ENCODE data around the gene UPK3BL1. TPM values are rescaled to one million over a fixed set of nuclear protein-coding genes. Genes with fewer than 3 reads are reported as not detected.
"Not testable (repeated sequence)": the region's sequence is repeated elsewhere in the genome, so short reads cannot be mapped to it uniquely, and the experiment has no call there.

The UPK3BL1 gene
- total and polyA plus RNA-seq, 4 experiments from 2014 or later, result 20.1 to 46.3 (median 35.1) TPM

- H3K27ac Mint-ChIP-seq; H3K36me3 ChIP-seq (ENCODE audit: insufficient read depth, low read length); H3K4me1 ChIP-seq (ENCODE audit: insufficient read depth, low read length); H3K4me3 Mint-ChIP-seq; DNase-seq; CTCF ChIA-PET (ENCODE audit: partially characterized antibody); H3K27me3 ChIP-seq (ENCODE audit: insufficient read depth, low read length); POLR2A ChIA-PET (ENCODE audit: partially characterized antibody); intact Hi-C loops (cut with micrococcal nuclease); H3K36me3 Mint-ChIP-seq; H3K4me1 Mint-ChIP-seq; H3K9me3 Mint-ChIP-seq; H3K9me3 ChIP-seq (ENCODE audit: control insufficient read depth in 1 of 2, low read length in 2 of 2); H3K27ac ChIP-seq (ENCODE audit: low read depth, low read length); H3K27me3 Mint-ChIP-seq; H3K4me3 ChIP-seq (ENCODE audit: low read length in 2 of 2): not testable (repeated sequence)
These were observed 5.2 kb upstream of the UPK3BL1 start for GRCh38 chr7:102647813-102648212.

GRCh38 chr7:102643404-102643803 is 813 bp upstream of the UPK3BL1 start:
- H3K27me3 Mint-ChIP-seq; H3K4me3 ChIP-seq (ENCODE audit: low read length in 2 of 2); H3K27ac Mint-ChIP-seq; H3K27me3 ChIP-seq (ENCODE audit: insufficient read depth, low read length); H3K27ac ChIP-seq (ENCODE audit: low read depth, low read length); H3K9me3 Mint-ChIP-seq; H3K9me3 ChIP-seq (ENCODE audit: control insufficient read depth in 1 of 2, low read length in 2 of 2); H3K4me3 Mint-ChIP-seq; H3K4me1 ChIP-seq (ENCODE audit: insufficient read depth, low read length); CTCF ChIA-PET (ENCODE audit: partially characterized antibody); DNase-seq; H3K36me3 ChIP-seq (ENCODE audit: insufficient read depth, low read length); H3K36me3 Mint-ChIP-seq; POLR2A ChIA-PET (ENCODE audit: partially characterized antibody); intact Hi-C loops (cut with micrococcal nuclease); H3K4me1 Mint-ChIP-seq: not testable (repeated sequence)

GRCh38 chr7:102638848-102639247 is 3.7 kb downstream of the UPK3BL1 start:
- H3K4me3 ChIP-seq (ENCODE audit: low read length in 2 of 2); intact Hi-C loops (cut with micrococcal nuclease); H3K4me1 ChIP-seq (ENCODE audit: insufficient read depth, low read length); H3K36me3 Mint-ChIP-seq; H3K36me3 ChIP-seq (ENCODE audit: insufficient read depth, low read length); H3K4me1 Mint-ChIP-seq; H3K9me3 ChIP-seq (ENCODE audit: control insufficient read depth in 1 of 2, low read length in 2 of 2); H3K27ac Mint-ChIP-seq; POLR2A ChIA-PET (ENCODE audit: partially characterized antibody); DNase-seq; H3K27me3 Mint-ChIP-seq; H3K4me3 Mint-ChIP-seq; H3K9me3 Mint-ChIP-seq; H3K27ac ChIP-seq (ENCODE audit: low read depth, low read length); CTCF ChIA-PET (ENCODE audit: partially characterized antibody); H3K27me3 ChIP-seq (ENCODE audit: insufficient read depth, low read length): not testable (repeated sequence)

GRCh38 chr7:102636956-102637355 is 5.6 kb downstream of the UPK3BL1 start:
- H3K27me3 Mint-ChIP-seq; H3K27me3 ChIP-seq (ENCODE audit: insufficient read depth, low read length); H3K4me1 ChIP-seq (ENCODE audit: insufficient read depth, low read length); DNase-seq; H3K9me3 Mint-ChIP-seq; H3K4me1 Mint-ChIP-seq; H3K27ac Mint-ChIP-seq; CTCF ChIA-PET (ENCODE audit: partially characterized antibody); H3K4me3 Mint-ChIP-seq; H3K36me3 ChIP-seq (ENCODE audit: insufficient read depth, low read length); POLR2A ChIA-PET (ENCODE audit: partially characterized antibody); intact Hi-C loops (cut with micrococcal nuclease); H3K27ac ChIP-seq (ENCODE audit: low read depth, low read length); H3K9me3 ChIP-seq (ENCODE audit: control insufficient read depth in 1 of 2, low read length in 2 of 2); H3K4me3 ChIP-seq (ENCODE audit: low read length in 2 of 2); H3K36me3 Mint-ChIP-seq: not testable (repeated sequence)

GRCh38 chr7:102635354-102635753 is 7.2 kb downstream of the UPK3BL1 start:
- CTCF ChIA-PET (ENCODE audit: partially characterized antibody); H3K4me1 Mint-ChIP-seq: not testable (repeated sequence)

GRCh38 chr7:102634299-102634698 is 8.3 kb downstream of the UPK3BL1 start:
- H3K4me3 Mint-ChIP-seq; H3K36me3 Mint-ChIP-seq; POLR2A ChIA-PET (ENCODE audit: partially characterized antibody); H3K36me3 ChIP-seq (ENCODE audit: insufficient read depth, low read length); H3K9me3 Mint-ChIP-seq; CTCF ChIA-PET (ENCODE audit: partially characterized antibody); DNase-seq; H3K27me3 Mint-ChIP-seq; H3K4me3 ChIP-seq (ENCODE audit: low read length in 2 of 2); H3K27me3 ChIP-seq (ENCODE audit: insufficient read depth, low read length); H3K4me1 Mint-ChIP-seq; H3K9me3 ChIP-seq (ENCODE audit: control insufficient read depth in 1 of 2, low read length in 2 of 2); H3K27ac ChIP-seq (ENCODE audit: low read depth, low read length); H3K27ac Mint-ChIP-seq; H3K4me1 ChIP-seq (ENCODE audit: insufficient read depth, low read length); intact Hi-C loops (cut with micrococcal nuclease): not testable (repeated sequence)

More at GRCh38 chr7:102635354-102635753, 7.2 kb downstream of the UPK3BL1 start:
- H3K27me3 Mint-ChIP-seq; H3K4me3 ChIP-seq (ENCODE audit: low read length in 2 of 2); H3K9me3 ChIP-seq (ENCODE audit: control insufficient read depth in 1 of 2, low read length in 2 of 2); H3K27ac Mint-ChIP-seq; H3K27me3 ChIP-seq (ENCODE audit: insufficient read depth, low read length); DNase-seq; H3K9me3 Mint-ChIP-seq; POLR2A ChIA-PET (ENCODE audit: partially characterized antibody); H3K27ac ChIP-seq (ENCODE audit: low read depth, low read length); intact Hi-C loops (cut with micrococcal nuclease); H3K36me3 ChIP-seq (ENCODE audit: insufficient read depth, low read length); H3K4me1 ChIP-seq (ENCODE audit: insufficient read depth, low read length); H3K4me3 Mint-ChIP-seq; H3K36me3 Mint-ChIP-seq: not testable (repeated sequence)

GRCh38 chr7:102630622-102631021 is 12.0 kb downstream of the UPK3BL1 start:
- H3K4me3 Mint-ChIP-seq; DNase-seq; H3K9me3 ChIP-seq (ENCODE audit: control insufficient read depth in 1 of 2, low read length in 2 of 2); H3K36me3 Mint-ChIP-seq; H3K27ac Mint-ChIP-seq; H3K9me3 Mint-ChIP-seq; H3K36me3 ChIP-seq (ENCODE audit: insufficient read depth, low read length); H3K4me3 ChIP-seq (ENCODE audit: low read length in 2 of 2); CTCF ChIA-PET (ENCODE audit: partially characterized antibody); POLR2A ChIA-PET (ENCODE audit: partially characterized antibody); H3K4me1 Mint-ChIP-seq; H3K27me3 Mint-ChIP-seq; intact Hi-C loops (cut with micrococcal nuclease); H3K27me3 ChIP-seq (ENCODE audit: insufficient read depth, low read length); H3K4me1 ChIP-seq (ENCODE audit: insufficient read depth, low read length); H3K27ac ChIP-seq (ENCODE audit: low read depth, low read length): not testable (repeated sequence)

- DNase-seq; H3K27ac ChIP-seq (ENCODE audit: low read depth, low read length); H3K36me3 Mint-ChIP-seq; H3K9me3 Mint-ChIP-seq; H3K36me3 ChIP-seq (ENCODE audit: insufficient read depth, low read length); H3K27me3 ChIP-seq (ENCODE audit: insufficient read depth, low read length); H3K4me1 Mint-ChIP-seq; H3K27ac Mint-ChIP-seq; intact Hi-C loops (cut with micrococcal nuclease); H3K27me3 Mint-ChIP-seq; H3K4me1 ChIP-seq (ENCODE audit: insufficient read depth, low read length); POLR2A ChIA-PET (ENCODE audit: partially characterized antibody); H3K4me3 ChIP-seq (ENCODE audit: low read length in 2 of 2); H3K9me3 ChIP-seq (ENCODE audit: control insufficient read depth in 1 of 2, low read length in 2 of 2); H3K4me3 Mint-ChIP-seq; CTCF ChIA-PET (ENCODE audit: partially characterized antibody): not testable (repeated sequence)
These were observed 15.2 kb downstream of the UPK3BL1 start for GRCh38 chr7:102627271-102627904.
